Measurements from ENCODE around the gene CELF4.

DNA sequence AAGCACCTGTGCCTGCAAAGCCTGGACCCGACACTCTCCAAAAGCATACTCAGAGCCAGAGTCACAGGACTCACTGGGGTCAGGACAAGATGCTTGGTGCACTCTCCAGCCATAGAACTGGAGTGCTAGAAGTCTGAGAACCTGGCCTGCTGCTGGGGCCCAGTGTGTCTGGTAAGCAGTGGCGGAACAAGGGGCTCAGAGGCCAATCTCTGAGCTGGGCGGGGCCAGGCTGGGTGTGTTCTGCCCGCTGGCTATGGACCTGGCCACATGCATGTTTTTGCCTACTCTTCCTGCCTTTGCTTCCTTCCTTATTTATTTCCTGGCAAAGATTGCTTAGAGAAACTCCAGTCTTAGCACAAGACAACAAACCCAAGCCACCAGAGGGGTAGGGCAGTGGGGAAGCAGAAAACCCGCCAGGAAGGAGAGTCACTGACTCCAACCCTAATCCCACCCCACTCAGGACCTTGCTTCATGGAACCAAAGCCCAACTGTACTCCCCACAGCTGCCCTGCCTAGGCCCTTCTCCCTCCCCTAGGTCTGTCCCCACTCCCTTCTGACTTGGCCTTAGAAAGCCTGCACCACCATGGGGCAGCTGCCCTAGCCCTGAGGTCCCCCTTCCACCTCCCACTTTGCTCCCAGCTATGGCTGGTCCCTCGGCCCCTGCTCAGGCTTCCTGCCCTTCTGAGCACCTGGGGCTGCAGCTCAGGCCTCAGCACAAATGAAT, 315.5 kb downstream of the CELF4 start:
- TF ChIP-seq, protein P1, sequence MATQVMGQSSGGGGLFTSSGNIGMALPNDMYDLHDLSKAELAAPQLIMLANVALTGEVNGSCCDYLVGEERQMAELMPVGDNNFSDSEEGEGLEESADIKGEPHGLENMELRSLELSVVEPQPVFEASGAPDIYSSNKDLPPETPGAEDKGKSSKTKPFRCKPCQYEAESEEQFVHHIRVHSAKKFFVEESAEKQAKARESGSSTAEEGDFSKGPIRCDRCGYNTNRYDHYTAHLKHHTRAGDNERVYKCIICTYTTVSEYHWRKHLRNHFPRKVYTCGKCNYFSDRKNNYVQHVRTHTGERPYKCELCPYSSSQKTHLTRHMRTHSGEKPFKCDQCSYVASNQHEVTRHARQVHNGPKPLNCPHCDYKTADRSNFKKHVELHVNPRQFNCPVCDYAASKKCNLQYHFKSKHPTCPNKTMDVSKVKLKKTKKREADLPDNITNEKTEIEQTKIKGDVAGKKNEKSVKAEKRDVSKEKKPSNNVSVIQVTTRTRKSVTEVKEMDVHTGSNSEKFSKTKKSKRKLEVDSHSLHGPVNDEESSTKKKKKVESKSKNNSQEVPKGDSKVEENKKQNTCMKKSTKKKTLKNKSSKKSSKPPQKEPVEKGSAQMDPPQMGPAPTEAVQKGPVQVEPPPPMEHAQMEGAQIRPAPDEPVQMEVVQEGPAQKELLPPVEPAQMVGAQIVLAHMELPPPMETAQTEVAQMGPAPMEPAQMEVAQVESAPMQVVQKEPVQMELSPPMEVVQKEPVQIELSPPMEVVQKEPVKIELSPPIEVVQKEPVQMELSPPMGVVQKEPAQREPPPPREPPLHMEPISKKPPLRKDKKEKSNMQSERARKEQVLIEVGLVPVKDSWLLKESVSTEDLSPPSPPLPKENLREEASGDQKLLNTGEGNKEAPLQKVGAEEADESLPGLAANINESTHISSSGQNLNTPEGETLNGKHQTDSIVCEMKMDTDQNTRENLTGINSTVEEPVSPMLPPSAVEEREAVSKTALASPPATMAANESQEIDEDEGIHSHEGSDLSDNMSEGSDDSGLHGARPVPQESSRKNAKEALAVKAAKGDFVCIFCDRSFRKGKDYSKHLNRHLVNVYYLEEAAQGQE (IDR thresholded peaks at IDR 0.05; ENCODE audit: low read depth), result no peak
- TF ChIP-seq EGR1 (IDR thresholded peaks at IDR 0.05) (no peak), RAD21 (IDR thresholded peaks at IDR 0.05; ENCODE audit: low read depth) (no peak), CREB1 (IDR thresholded peaks at IDR 0.05; ENCODE audit: low read depth) (no peak), TAF1 (IDR thresholded peaks at IDR 0.05; ENCODE audit: low read depth) (no peak), EP300 (IDR thresholded peaks at IDR 0.05; ENCODE audit: borderline replicate concordance) (no peak), YY1 (IDR thresholded peaks at IDR 0.05; ENCODE audit: low read depth) (no peak), NFIC (IDR thresholded peaks at IDR 0.05) (no peak), TCF12 (IDR thresholded peaks at IDR 0.05; ENCODE audit: low read depth) (no peak), CEBPB (IDR thresholded peaks at IDR 0.05) (no peak)
- TF ChIP-seq, protein P2, sequence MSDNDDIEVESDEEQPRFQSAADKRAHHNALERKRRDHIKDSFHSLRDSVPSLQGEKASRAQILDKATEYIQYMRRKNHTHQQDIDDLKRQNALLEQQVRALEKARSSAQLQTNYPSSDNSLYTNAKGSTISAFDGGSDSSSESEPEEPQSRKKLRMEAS (IDR thresholded peaks at IDR 0.05), result no peak

All from Ishikawa (cell line).